ENCODE results near the gene EHMT1.

Gene EHMT1

DNA sequence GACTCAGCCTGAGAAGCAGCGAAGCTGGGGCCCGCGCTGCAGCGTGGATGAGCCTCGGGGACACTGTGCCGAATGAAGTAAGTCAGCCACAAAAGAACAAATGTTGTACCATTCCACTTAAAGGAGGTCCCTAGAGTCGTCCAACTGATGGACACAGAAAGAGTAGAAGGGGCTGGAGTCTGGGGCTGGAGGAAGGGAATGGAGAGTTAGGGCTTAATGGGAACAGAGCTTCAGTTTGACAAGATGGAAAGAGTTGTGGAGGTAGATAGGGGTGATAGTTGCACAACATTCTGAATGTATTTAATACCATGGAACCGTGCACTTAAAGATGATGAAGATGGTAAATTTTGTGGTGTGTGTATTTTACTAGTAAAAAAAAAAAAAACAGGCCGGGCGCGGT, 119.9 kb downstream of the EHMT1 start:
- no peak for DNase-seq (ENCODE audit: extremely low read depth, low read depth)
- TF ChIP-seq, protein P1, sequence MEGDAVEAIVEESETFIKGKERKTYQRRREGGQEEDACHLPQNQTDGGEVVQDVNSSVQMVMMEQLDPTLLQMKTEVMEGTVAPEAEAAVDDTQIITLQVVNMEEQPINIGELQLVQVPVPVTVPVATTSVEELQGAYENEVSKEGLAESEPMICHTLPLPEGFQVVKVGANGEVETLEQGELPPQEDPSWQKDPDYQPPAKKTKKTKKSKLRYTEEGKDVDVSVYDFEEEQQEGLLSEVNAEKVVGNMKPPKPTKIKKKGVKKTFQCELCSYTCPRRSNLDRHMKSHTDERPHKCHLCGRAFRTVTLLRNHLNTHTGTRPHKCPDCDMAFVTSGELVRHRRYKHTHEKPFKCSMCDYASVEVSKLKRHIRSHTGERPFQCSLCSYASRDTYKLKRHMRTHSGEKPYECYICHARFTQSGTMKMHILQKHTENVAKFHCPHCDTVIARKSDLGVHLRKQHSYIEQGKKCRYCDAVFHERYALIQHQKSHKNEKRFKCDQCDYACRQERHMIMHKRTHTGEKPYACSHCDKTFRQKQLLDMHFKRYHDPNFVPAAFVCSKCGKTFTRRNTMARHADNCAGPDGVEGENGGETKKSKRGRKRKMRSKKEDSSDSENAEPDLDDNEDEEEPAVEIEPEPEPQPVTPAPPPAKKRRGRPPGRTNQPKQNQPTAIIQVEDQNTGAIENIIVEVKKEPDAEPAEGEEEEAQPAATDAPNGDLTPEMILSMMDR (IDR thresholded peaks at IDR 0.05; ENCODE audit: low read depth, low read length, missing control alignments): no peak
- no peak overlapping the region for H3K4me3 ChIP-seq (replicated peaks; ENCODE audit: low read depth, low read length)

DNA sequence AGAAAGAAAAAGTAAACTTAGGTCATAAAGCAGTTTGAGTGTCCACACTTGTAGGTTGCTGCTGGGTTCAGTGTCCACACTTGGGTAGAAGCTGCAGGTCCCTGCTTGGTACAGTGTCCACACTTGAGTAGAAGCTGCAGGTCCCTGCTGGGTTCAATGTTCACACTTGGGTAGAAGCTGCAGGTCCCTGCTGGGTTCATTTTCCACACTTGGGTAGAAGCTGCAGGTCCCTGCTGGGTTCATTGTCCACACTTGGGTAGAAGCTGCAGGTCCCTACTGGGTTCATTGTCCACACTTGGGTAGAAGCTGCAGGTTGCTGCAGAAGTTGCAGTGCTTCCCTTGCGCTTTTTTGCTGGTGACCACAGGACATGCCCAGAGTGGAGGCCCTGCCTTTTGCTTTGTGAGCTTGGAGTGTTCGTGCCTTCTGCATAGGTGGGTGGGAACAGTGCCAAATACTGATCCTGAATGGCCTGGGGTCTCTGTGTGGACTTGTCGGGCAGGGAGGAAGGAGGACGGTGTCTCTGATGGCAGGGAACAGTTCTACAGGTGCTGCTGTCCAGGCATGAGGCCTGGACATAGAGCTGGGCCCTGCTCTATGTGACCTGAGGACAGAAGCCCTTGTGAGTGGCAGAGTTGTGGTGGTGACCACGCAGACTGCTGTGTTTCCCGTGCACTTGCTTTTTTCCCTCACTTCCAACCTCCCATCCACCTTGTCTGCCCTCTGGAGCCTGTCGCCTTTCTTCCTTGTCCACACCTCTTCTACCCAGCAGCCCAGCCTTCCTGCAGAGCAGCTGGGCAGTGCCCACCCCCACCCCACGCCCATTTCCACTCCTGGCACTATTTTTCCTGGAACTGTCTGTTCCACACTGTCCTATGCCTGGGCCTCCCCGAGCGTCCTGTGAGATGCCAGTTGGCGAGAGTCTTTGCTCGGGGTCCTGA, 120.8 kb downstream of the EHMT1 start:
- no peak overlapping the region for H3K4me3 ChIP-seq (replicated peaks; ENCODE audit: low read depth, low read length)
- TF ChIP-seq, protein P1 (IDR thresholded peaks at IDR 0.05; ENCODE audit: low read depth, low read length, missing control alignments): no peak
- DNase-seq (ENCODE audit: extremely low read depth, low read depth): no peak

DNA sequence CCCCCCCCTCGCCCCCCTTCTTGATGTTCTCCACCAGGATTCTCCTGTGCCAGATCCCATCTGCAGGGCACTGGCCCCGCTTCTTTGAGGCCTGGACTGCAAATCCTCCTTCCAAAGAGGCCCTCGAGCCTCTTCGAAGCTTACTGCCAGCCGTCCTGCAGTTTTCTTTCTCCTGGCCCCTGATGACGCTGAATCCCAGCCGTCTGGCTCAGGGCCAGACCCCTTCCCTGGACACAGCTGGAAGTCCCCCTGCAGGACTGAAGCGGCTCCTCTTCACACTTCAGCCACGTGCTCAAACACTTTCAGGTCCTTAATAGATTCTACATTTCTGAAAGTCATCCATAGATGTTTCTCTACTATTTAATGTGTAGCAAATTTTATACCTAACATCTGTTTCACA, 121.5 kb downstream of the EHMT1 start:
- TF ChIP-seq, protein P1 (IDR thresholded peaks at IDR 0.05; ENCODE audit: low read depth, low read length, missing control alignments): no peak
- no peak overlapping the region for H3K4me3 ChIP-seq (replicated peaks; ENCODE audit: low read depth, low read length)
- no peak for DNase-seq (ENCODE audit: extremely low read depth, low read depth)

DNA sequence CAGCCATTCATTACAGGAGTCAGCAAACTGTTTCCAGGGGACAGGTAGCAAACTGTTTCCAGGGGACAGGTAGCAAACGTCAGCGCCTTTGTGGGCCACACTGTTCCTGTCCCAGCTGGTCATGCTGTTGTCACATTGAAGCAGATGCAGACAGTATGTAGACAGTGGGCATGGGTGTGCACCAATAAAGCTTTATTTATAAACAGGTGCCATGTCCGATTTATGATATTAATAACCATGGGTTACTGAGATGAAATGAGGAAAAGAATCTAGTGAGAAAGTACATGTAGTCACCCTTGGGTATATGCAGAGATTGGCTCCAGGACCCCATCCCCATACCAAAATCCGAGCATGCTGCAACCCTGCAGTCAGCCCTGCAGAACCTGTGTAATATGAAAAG, 122.5 kb downstream of the EHMT1 start:
- DNase-seq (ENCODE audit: extremely low read depth, low read depth): no peak
- no peak overlapping the region for H3K4me3 ChIP-seq (replicated peaks; ENCODE audit: low read depth, low read length)
- TF ChIP-seq, protein P1 (IDR thresholded peaks at IDR 0.05; ENCODE audit: low read depth, low read length, missing control alignments): no peak

DNA sequence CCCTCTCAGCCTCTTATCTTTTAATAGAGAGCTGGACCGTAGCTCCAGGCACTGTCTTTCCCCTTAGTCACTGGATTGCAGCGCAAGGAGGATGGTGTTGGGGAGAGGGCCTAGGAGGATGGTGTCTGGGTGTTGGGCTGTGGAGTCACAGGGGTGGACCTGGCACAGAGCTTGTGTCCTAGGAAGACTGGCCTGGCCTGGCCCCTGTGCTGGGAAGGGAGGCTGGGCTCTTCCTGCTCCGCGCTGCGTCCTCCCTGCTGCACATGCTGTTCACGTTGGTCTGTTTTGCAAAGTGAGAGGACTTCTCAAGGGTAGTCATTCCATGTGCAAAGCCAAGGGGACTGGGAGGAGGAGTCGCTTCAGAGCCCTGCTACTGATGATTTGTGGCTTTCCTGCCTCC, 123.9 kb downstream of the EHMT1 start:
- H3K4me3 ChIP-seq (replicated peaks; ENCODE audit: low read depth, low read length): no peak overlapping the region
- TF ChIP-seq, protein P1 (IDR thresholded peaks at IDR 0.05; ENCODE audit: low read depth, low read length, missing control alignments): no peak
- no peak for DNase-seq (ENCODE audit: extremely low read depth, low read depth)

DNA sequence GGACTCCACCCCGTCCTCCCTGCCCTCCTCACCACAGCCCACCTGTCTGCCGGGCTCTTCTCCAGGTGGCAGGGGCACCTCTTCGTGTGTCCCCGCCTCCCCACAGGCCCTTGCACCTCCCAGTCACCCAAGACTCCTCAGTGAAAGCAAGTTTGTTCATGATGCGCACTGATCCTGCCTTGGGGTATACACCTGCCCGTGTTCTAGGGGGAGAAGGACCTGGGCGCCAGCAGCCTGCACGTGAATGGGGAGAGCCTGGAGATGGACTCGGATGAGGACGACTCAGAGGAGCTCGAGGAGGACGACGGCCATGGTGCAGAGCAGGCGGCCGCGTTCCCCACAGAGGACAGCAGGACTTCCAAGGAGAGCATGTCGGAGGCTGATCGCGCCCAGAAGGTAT, 124.9 kb downstream of the EHMT1 start:
- no peak overlapping the region for H3K4me3 ChIP-seq (replicated peaks; ENCODE audit: low read depth, low read length)
- no peak for DNase-seq (ENCODE audit: extremely low read depth, low read depth)
- TF ChIP-seq, protein P1 (IDR thresholded peaks at IDR 0.05; ENCODE audit: low read depth, low read length, missing control alignments): no peak

Measured in HFF-Myc (cell line).